Loucy (cell line): Measurements from ENCODE around the gene LBH.

Experiments used
- H2AFZ ChIP-seq: fragments of 200-600 bp; sonication (generic); 2 replicates; pipeline ENCODE4 v1.6.0; 2016; ENCODE audit warnings: antibody characterized with exemption, mild to moderate bottlenecking, low read length, moderate library complexity
- H3F3A ChIP-seq: fragments of 200-600 bp; 2 replicates; pipeline ENCODE4 v1.6.0; 2016; ENCODE audit warnings: antibody characterized with exemption, low read depth, mild to moderate bottlenecking
- H3K27me3 ChIP-seq: fragments of 200-600 bp; sonication (generic); 2 replicates; pipeline ENCODE4 v1.6.1; 2014; ENCODE audit warnings: low read length, mild to moderate bottlenecking; ENCODE audit not compliant: insufficient read depth, poor library complexity, severe bottlenecking
- H3K36me3 ChIP-seq: fragments of 200-600 bp; sonication (generic); 2 replicates; pipeline ENCODE4 v1.6.1; 2016; ENCODE audit warnings: low read length; ENCODE audit not compliant: insufficient read depth
- H3K4me1 ChIP-seq: fragments of 200-600 bp; sonication (generic); 2 replicates; pipeline ENCODE4 v1.5.1; 2014; ENCODE audit warnings: low read length, mild to moderate bottlenecking; ENCODE audit not compliant: insufficient read depth, poor library complexity, severe bottlenecking
- H3K4me2 ChIP-seq: fragments of 200-600 bp; sonication (generic); 2 replicates; pipeline ENCODE4 v1.6.0; 2014; ENCODE audit warnings: antibody characterized with exemption, low read length, low read depth, mild to moderate bottlenecking; ENCODE audit not compliant: poor library complexity, severe bottlenecking
- H3K4me3 ChIP-seq: fragments of 200-600 bp; sonication (generic); 2 replicates; pipeline ENCODE4 v1.5.1; 2014; ENCODE audit warnings: low read length, mild to moderate bottlenecking, mixed read lengths; ENCODE audit not compliant: poor library complexity, severe bottlenecking
- H3K79me2 ChIP-seq: fragments of 200-600 bp; sonication (generic); 2 replicates; pipeline ENCODE4 v1.6.1; 2014; ENCODE audit warnings: low read length; ENCODE audit not compliant: insufficient read depth
- H3K9ac ChIP-seq: fragments of 200-600 bp; sonication (generic); 2 replicates; pipeline ENCODE4 v1.6.0; 2014; ENCODE audit warnings: mild to moderate bottlenecking, low read depth, low read length, moderate library complexity; ENCODE audit not compliant: poor library complexity, severe bottlenecking
- H3K9me2 ChIP-seq: fragments of 200-600 bp; sonication (generic); replicated peaks from 2 replicates; pipeline ENCODE4 v1.6.1; 2016; ENCODE audit warnings: low read depth, low read length, mixed read lengths
- H3K9me3 ChIP-seq: fragments of 200-600 bp; sonication (generic); 2 replicates; pipeline ENCODE4 v1.6.1; 2014; ENCODE audit warnings: mild to moderate bottlenecking, antibody characterized with exemption, low read length, low read depth; ENCODE audit not compliant: insufficient read depth
- H4K20me1 ChIP-seq: fragments of 200-600 bp; sonication (generic); 2 replicates; pipeline ENCODE4 v1.6.0; 2014; ENCODE audit warnings: antibody characterized with exemption, low read length, mild to moderate bottlenecking; ENCODE audit not compliant: insufficient read depth, poor library complexity, severe bottlenecking
- EZH2phosphoT487 ChIP-seq: fragments of 200-600 bp; IDR thresholded peaks from 2 replicates; pipeline ENCODE4 v1.6.1; 2018; ENCODE audit warnings: antibody characterized with exemption, mild to moderate bottlenecking, moderate library complexity, borderline replicate concordance
- TF ChIP-seq, protein P1 (sequence below): fragments of 200-600 bp; sonication (generic); conservative IDR thresholded peaks from 2 replicates; pipeline ENCODE4 v1.5.1; 2014; ENCODE audit warnings: mild to moderate bottlenecking, antibody characterized with exemption, low read length

LBH gene

DNA sequence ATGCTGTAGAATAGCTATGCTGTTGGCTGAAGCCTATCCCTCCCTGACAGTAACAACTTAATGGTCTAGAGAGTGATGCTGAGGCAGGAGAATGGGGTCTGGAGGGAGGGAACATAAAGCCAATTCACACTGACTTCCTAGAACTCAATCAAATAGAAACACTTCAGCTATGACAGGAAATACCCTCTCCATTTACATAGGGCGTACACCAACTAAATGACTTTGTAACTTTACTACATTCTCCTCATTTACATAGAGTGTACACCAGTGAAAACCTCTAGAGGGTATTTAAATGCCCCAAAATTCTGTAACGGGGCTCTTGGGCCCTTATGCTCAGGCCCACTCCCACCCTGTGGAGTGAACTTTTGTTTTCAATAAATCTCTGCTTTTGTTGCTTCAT, 43.0 kb upstream of the LBH start:
- TF ChIP-seq, protein P1, sequence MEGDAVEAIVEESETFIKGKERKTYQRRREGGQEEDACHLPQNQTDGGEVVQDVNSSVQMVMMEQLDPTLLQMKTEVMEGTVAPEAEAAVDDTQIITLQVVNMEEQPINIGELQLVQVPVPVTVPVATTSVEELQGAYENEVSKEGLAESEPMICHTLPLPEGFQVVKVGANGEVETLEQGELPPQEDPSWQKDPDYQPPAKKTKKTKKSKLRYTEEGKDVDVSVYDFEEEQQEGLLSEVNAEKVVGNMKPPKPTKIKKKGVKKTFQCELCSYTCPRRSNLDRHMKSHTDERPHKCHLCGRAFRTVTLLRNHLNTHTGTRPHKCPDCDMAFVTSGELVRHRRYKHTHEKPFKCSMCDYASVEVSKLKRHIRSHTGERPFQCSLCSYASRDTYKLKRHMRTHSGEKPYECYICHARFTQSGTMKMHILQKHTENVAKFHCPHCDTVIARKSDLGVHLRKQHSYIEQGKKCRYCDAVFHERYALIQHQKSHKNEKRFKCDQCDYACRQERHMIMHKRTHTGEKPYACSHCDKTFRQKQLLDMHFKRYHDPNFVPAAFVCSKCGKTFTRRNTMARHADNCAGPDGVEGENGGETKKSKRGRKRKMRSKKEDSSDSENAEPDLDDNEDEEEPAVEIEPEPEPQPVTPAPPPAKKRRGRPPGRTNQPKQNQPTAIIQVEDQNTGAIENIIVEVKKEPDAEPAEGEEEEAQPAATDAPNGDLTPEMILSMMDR, result no peak
- TF ChIP-seq EZH2phosphoT487, result no peak
- Histone ChIP-seq H3K4me3 (no peak overlapping the region), H3K9me3 (no peaks in the 10 kb centered on the region), H3K79me2 (no peaks in the 10 kb centered on the region), H4K20me1 (no peaks in the 10 kb centered on the region), H2AFZ (no peak overlapping the region), H3K9me2 (no peaks in the 10 kb centered on the region), H3K36me3 (no peaks in the 10 kb centered on the region), H3K4me2 (no peak overlapping the region), H3K4me1 (no peaks in the 10 kb centered on the region), H3K27me3 (no peaks in the 10 kb centered on the region), H3F3A (no peaks in the 10 kb centered on the region), H3K9ac (no peak overlapping the region)

DNA sequence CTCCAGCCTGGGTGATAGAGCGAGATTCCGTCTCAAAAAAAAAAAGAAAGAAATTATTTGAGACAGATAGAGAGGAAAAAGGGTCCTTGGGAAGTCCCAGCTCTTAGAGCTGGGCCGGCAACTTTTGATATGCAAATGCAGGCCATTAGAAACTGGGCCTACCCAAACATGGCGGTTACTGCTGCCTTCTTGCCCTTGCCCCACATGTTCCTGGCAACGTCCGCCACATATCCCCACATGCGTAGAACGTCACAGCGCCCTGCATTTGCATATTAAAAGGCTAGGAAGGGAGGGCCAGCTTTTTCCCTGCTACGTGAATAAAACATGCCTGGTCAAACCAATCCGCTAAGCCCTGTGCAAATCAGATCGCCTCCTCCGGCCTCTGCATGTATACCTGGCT, 40.7 kb upstream of the LBH start:
- Histone ChIP-seq H3K9me2 (no peaks in the 10 kb centered on the region), H3K79me2 (no peaks in the 10 kb centered on the region), H3K27me3 (no peaks in the 10 kb centered on the region), H3K9ac (no peak overlapping the region), H4K20me1 (no peaks in the 10 kb centered on the region), H3K4me1 (no peaks in the 10 kb centered on the region), H3K9me3 (no peaks in the 10 kb centered on the region), H2AFZ (no peak overlapping the region), H3K4me3 (no peak overlapping the region), H3K4me2 (no peak overlapping the region), H3F3A (no peaks in the 10 kb centered on the region), H3K36me3 (no peaks in the 10 kb centered on the region)
- TF ChIP-seq, protein P1, result no peak
- TF ChIP-seq EZH2phosphoT487, result no peak

DNA sequence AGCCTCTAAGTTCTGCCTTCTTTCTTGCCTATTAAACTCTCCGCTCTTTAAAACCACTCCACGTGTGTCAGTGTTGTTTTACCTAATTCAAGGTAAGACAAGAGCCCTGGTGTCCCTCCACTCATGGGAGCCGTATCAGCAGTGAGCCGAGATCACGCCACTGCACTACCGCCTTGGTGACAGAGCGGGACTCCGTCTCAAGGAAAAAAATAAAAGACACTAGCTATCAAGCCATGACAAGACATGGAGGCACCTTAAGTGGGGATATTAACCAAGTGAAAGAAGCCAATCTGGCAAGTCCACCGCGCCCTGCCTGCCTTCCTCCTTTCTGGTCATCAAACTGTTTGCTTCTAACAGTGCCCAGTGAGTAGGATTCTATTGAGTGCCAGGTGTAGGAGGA, 40.2 kb upstream of the LBH start:
- Histone ChIP-seq H3K79me2 (no peaks in the 10 kb centered on the region), H4K20me1 (no peaks in the 10 kb centered on the region), H3K9ac (no peak overlapping the region), H3K4me2 (no peak overlapping the region), H3F3A (no peaks in the 10 kb centered on the region), H3K36me3 (no peaks in the 10 kb centered on the region), H3K4me1 (no peaks in the 10 kb centered on the region), H3K9me3 (no peaks in the 10 kb centered on the region), H3K4me3 (no peak overlapping the region), H2AFZ (no peak overlapping the region), H3K27me3 (no peaks in the 10 kb centered on the region), H3K9me2 (no peaks in the 10 kb centered on the region)
- TF ChIP-seq, protein P1, result no peak
- no peak for TF ChIP-seq EZH2phosphoT487
